Stimulated activated CD8-positive, alpha-beta memory T cell treated with anti-CD3 and anti-CD28 coated beads, Interleukin-7, amount 100 ng/mL, for 1 hour (primary cell): ENCODE data around the gene NUP133.
"Not testable (repeated sequence)": the region's sequence is repeated elsewhere in the genome, so short reads cannot be mapped to it uniquely, and the experiment has no call there.

Source experiments
- DNase-seq, 2 donors: peaks; one replicate each; pipeline ENCODE4 v3.0.0-alpha.2; 2020; ENCODE audit warnings: low read depth in 2 of 2

NUP133 gene

GRCh38 chr1:229508823-229509337, 739 bp upstream of the NUP133 start:
- DNase-seq, result no peak

GRCh38 chr1:229507502-229507901, 639 bp downstream of the NUP133 start:
- no peak for DNase-seq

- no peak for DNase-seq
These were observed 1.5 kb downstream of the NUP133 start for GRCh38 chr1:229506633-229507032.

- no peak for DNase-seq
These were observed 12.4 kb downstream of the NUP133 start for GRCh38 chr1:229495782-229496181.

- no peak for DNase-seq
These were observed 21.0 kb downstream of the NUP133 start for GRCh38 chr1:229487181-229487580.

- DNase-seq, result no peak
These were observed 22.8 kb downstream of the NUP133 start for GRCh38 chr1:229485318-229485717.

- DNase-seq, result no peak
These were observed 25.6 kb downstream of the NUP133 start for GRCh38 chr1:229482511-229482910.

GRCh38 chr1:229480495-229480894, 27.6 kb downstream of the NUP133 start:
- no peak for DNase-seq

GRCh38 chr1:229479660-229480399, 28.3 kb downstream of the NUP133 start:
- DNase-seq, result no peak

- DNase-seq, result no peak
These were observed 29.3 kb downstream of the NUP133 start for GRCh38 chr1:229478852-229479251.

GRCh38 chr1:229475859-229476258, 32.3 kb downstream of the NUP133 start:
- DNase-seq, result not testable (repeated sequence)

GRCh38 chr1:229474509-229474908, 33.6 kb downstream of the NUP133 start:
- DNase-seq, result no peak

- DNase-seq, result no peak
These were observed 37.0 kb downstream of the NUP133 start for GRCh38 chr1:229471175-229471574.

GRCh38 chr1:229470406-229471043, 37.6 kb downstream of the NUP133 start:
- no peak for DNase-seq

- DNase-seq, result no peak
These were observed 41.3 kb downstream of the NUP133 start for GRCh38 chr1:229466887-229467286.

- DNase-seq, result no peak
These were observed 43.5 kb downstream of the NUP133 start for GRCh38 chr1:229464672-229465071.

- DNase-seq, result no peak
These were observed 47.0 kb downstream of the NUP133 start for GRCh38 chr1:229461032-229461668.

GRCh38 chr1:229459815-229460214, 48.3 kb downstream of the NUP133 start:
- DNase-seq, result no peak

GRCh38 chr1:229457436-229457835, 50.7 kb downstream of the NUP133 start:
- DNase-seq, result no peak

GRCh38 chr1:229456016-229456415, 52.1 kb downstream of the NUP133 start:
- DNase-seq, result no peak

GRCh38 chr1:229454056-229454455, 54.1 kb downstream of the NUP133 start:
- no peak for DNase-seq

- DNase-seq, result no peak
These were observed 55.0 kb downstream of the NUP133 start for GRCh38 chr1:229452956-229453801.
